H9 (cell line): Measurements from ENCODE around the gene TIGD3. TPM values are rescaled to one million over a fixed set of nuclear protein-coding genes. Genes with fewer than 3 reads are reported as not detected.
A peak's percentile ranks its signal among the peaks of the same experiment; 100 is the strongest.

Experiments used
- DNase-seq: peaks from one replicate; pipeline ENCODE4 v3.0.0-alpha.2; 2017
- H2AFZ ChIP-seq: one replicate; pipeline ENCODE4 v1.6.1; 2013; ENCODE audit warnings: mild to moderate bottlenecking, low read length, control low read depth, moderate library complexity
- H2AK5ac ChIP-seq: 2 replicates; pipeline ENCODE4 v1.6.1; 2013; ENCODE audit warnings: low read length, control low read depth, mixed read lengths; ENCODE audit not compliant: insufficient read length
- H2BK120ac ChIP-seq: one replicate; pipeline ENCODE4 v1.6.1; 2013; ENCODE audit warnings: low read depth, mild to moderate bottlenecking, low read length, control low read depth, inconsistent platforms; ENCODE audit not compliant: poor library complexity, severe bottlenecking
- H2BK12ac ChIP-seq: 2 replicates; pipeline ENCODE4 v1.6.1; 2013; ENCODE audit warnings: low read length, control low read depth, mixed read lengths, low read depth; ENCODE audit not compliant: insufficient read length
- H2BK15ac ChIP-seq: 2 replicates; pipeline ENCODE4 v1.6.1; 2013; ENCODE audit warnings: low read depth, low read length, control low read depth
- H2BK20ac ChIP-seq: one replicate; pipeline ENCODE4 v1.6.1; 2013; ENCODE audit warnings: low read depth, mild to moderate bottlenecking, low read length, control low read depth, inconsistent platforms; ENCODE audit not compliant: poor library complexity, severe bottlenecking
- H2BK5ac ChIP-seq: 2 replicates; pipeline ENCODE4 v1.6.1; 2013; ENCODE audit warnings: low read length, control low read depth, mixed read lengths; ENCODE audit not compliant: insufficient read length
- H3K14ac ChIP-seq: 2 replicates; pipeline ENCODE4 v1.6.1; 2013; ENCODE audit warnings: low read length, control low read depth; ENCODE audit not compliant: insufficient read depth
- H3K18ac ChIP-seq: 2 replicates; pipeline ENCODE4 v1.6.1; 2013; ENCODE audit warnings: low read depth, mild to moderate bottlenecking, mixed read lengths, low read length, control low read depth; ENCODE audit not compliant: insufficient read length
- H3K23ac ChIP-seq: 2 replicates; pipeline ENCODE4 v1.6.1; 2013; ENCODE audit warnings: low read length, control low read depth, mixed read lengths, low read depth; ENCODE audit not compliant: insufficient read length
- H3K23me2 ChIP-seq: 2 replicates; pipeline ENCODE4 v1.6.1; 2013; ENCODE audit warnings: low read depth, mild to moderate bottlenecking, mixed read lengths, low read length, control low read depth; ENCODE audit not compliant: insufficient read length, poor library complexity, severe bottlenecking
- H3K27ac ChIP-seq: 2 replicates; pipeline ENCODE4 v1.5.1; 2013; ENCODE audit warnings: low read length, control low read depth, mixed read lengths, low read depth; ENCODE audit not compliant: insufficient read length
- H3K27me3 ChIP-seq: 2 replicates; pipeline ENCODE4 v1.6.1; 2013; ENCODE audit warnings: low read length, control low read depth, inconsistent platforms; ENCODE audit not compliant: insufficient read depth
- H3K4ac ChIP-seq: 2 replicates; pipeline ENCODE4 v1.6.1; 2013; ENCODE audit warnings: low read depth, mild to moderate bottlenecking, control low read depth, inconsistent platforms, low read length, moderate library complexity
- H3K4me1 ChIP-seq: 2 replicates; pipeline ENCODE4 v1.6.1; 2013; ENCODE audit warnings: low read length, control low read depth, inconsistent platforms; ENCODE audit not compliant: insufficient read depth
- H3K4me2 ChIP-seq: 2 replicates; pipeline ENCODE4 v1.6.1; 2013; ENCODE audit warnings: low read length, control low read depth, mixed read lengths; ENCODE audit not compliant: insufficient read length, insufficient read depth
- H3K56ac ChIP-seq: 2 replicates; pipeline ENCODE4 v1.6.1; 2013; ENCODE audit warnings: low read depth, mild to moderate bottlenecking, mixed read lengths, low read length, control low read depth; ENCODE audit not compliant: insufficient read length
- H3K79me1 ChIP-seq: 2 replicates; pipeline ENCODE4 v1.6.1; 2013; ENCODE audit warnings: low read depth, mild to moderate bottlenecking, moderate library complexity, low read length, control low read depth, inconsistent platforms; ENCODE audit not compliant: insufficient read depth, poor library complexity, severe bottlenecking
- H3K79me2 ChIP-seq: 2 replicates; pipeline ENCODE4 v1.6.1; 2013; ENCODE audit warnings: low read length, control low read depth, inconsistent platforms; ENCODE audit not compliant: insufficient read depth
- H3K9ac ChIP-seq: 2 replicates; pipeline ENCODE4 v1.6.1; 2013; ENCODE audit warnings: low read length, control low read depth, mixed read lengths; ENCODE audit not compliant: insufficient read length; ENCODE audit errors: extremely low read depth
- H3K9me3 ChIP-seq: one replicate; pipeline ENCODE4 v1.6.1; 2013; ENCODE audit warnings: low read depth, low read length, inconsistent platforms; ENCODE audit not compliant: control insufficient read depth
- H3T11ph ChIP-seq: one replicate; pipeline ENCODE4 v1.6.1; 2013; ENCODE audit warnings: mild to moderate bottlenecking, low read length, control low read depth, inconsistent platforms
- H4K20me1 ChIP-seq: one replicate; pipeline ENCODE4 v1.6.1; 2013; ENCODE audit not compliant: control insufficient read depth, insufficient read length, insufficient read depth
- H4K5ac ChIP-seq: 2 replicates; pipeline ENCODE4 v1.6.1; 2013; ENCODE audit warnings: low read depth, mild to moderate bottlenecking, mixed read lengths, low read length, control low read depth; ENCODE audit not compliant: insufficient read length
- H4K8ac ChIP-seq: replicated peaks from 2 replicates; pipeline ENCODE4 v1.6.1; 2013; ENCODE audit warnings: low read length, control low read depth, mixed read lengths, low read depth; ENCODE audit not compliant: insufficient read length
- H4K91ac ChIP-seq: 2 replicates; pipeline ENCODE4 v1.6.1; 2013; ENCODE audit warnings: low read depth, mild to moderate bottlenecking, moderate library complexity, mixed read lengths, low read length, control low read depth; ENCODE audit not compliant: insufficient read length
- H3K27ac Mint-ChIP-seq, 3 experiments: 2 replicates in 2 of 3; 3 replicates in 1 of 3; pipeline ENCODE4 v1.8.0; 2020 to 2021; ENCODE audit warnings: mixed read lengths in 3 of 3, mild to moderate bottlenecking in 1 of 3, moderate library complexity in 1 of 3
- H3K27me3 Mint-ChIP-seq: 2 replicates; pipeline ENCODE4 v1.8.0; 2021; ENCODE audit warnings: low read depth, mild to moderate bottlenecking, moderate library complexity, mixed read lengths
- H3K36me3 Mint-ChIP-seq, 3 experiments: 2 replicates in 2 of 3; 3 replicates in 1 of 3; pipeline ENCODE4 v1.8.0; 2020 to 2021; ENCODE audit warnings: low read depth in 3 of 3, mixed read lengths in 3 of 3; ENCODE audit not compliant: insufficient read depth in 1 of 3
- H3K4me1 Mint-ChIP-seq, 2 experiments: 2 replicates each; pipeline ENCODE4 v1.8.0; 2020; ENCODE audit warnings: mixed read lengths in 2 of 2
- H3K4me3 Mint-ChIP-seq, 2 experiments: 2 replicates in 1 of 2; 3 replicates in 1 of 2; pipeline ENCODE4 v1.8.0; 2020 to 2021; ENCODE audit warnings: mild to moderate bottlenecking in 2 of 2, mixed read lengths in 2 of 2, moderate library complexity in 1 of 2
- H3K9me3 Mint-ChIP-seq, 2 experiments: 2 replicates in 1 of 2; 3 replicates in 1 of 2; pipeline ENCODE4 v1.8.0; 2020; ENCODE audit warnings: mild to moderate bottlenecking in 2 of 2, mixed read lengths in 2 of 2, moderate library complexity in 1 of 2
- CTCF ChIP-seq: fragments of 200-600 bp; sonication (generic); conservative IDR thresholded peaks from 3 replicates; pipeline ENCODE4 v1.8.0; 2021; ENCODE audit warnings: antibody characterized with exemption, mild to moderate bottlenecking
- WGBS: extraction: QIAGEN DNeasy Blood & Tissue Kit; methylation state at CpG from one replicate; pipeline ENCODE4 v1.1.7; 2013; ENCODE audit warnings: missing lambda C conversion rate, low lambda C conversion rate, mixed read lengths; ENCODE audit not compliant: insufficient read length; ENCODE audit errors: extremely low coverage; 5-methylcytosine and 5-hydroxymethylcytosine counted together
- total RNA-seq: library from RNA; stranded (reverse); gene quantifications from 2 replicates; pipeline ENCODE4 v1.2.1, GENCODE V29; 2021

TIGD3 gene
- total RNA-seq, 1 experiment from 2014 or later = 0.66 TPM

GRCh38 chr11:65382033-65382803 lies 27.7 kb downstream of the TIGD3 start, which contains the start of gene SLC25A45:
Gene SLC25A45, minus strand, starts transcription at chr11:65382646. Its CDS starts 695 bp downstream, at chr11:65381951.
- no peak within 1 kb of the TSS for H4K5ac ChIP-seq
- no peak within 1 kb of the TSS for H2BK20ac ChIP-seq
- DNase-seq = peak; percentile 81
- Mint-ChIP-seq H3K27me3 (peaks cover 4% of the 10 kb centered on the region), H3K27ac (peak within 1 kb of the TSS; percentile 81 to 96 (median 91); a peak in 5 of 7 replicates), H3K9me3 (no peaks in the 10 kb centered on the region), H3K36me3 (no peaks in the 10 kb centered on the region), H3K4me1 (peaks cover 17 to 18% of the 10 kb centered on the region in 2 experiments), H3K4me3 (peak within 1 kb of the TSS; percentile 18 to 25; a peak in 4 of 5 replicates)
- peak within 1 kb of the TSS; percentile 35 for H3K18ac ChIP-seq
- H3K4me1 ChIP-seq = 0 out of 2 replicates have a peak, but pooled peaks cover 2% of the 10 kb centered on the region
- H2BK5ac ChIP-seq = no peak within 1 kb of the TSS
- no peaks in the 10 kb centered on the region for H3K9me3 ChIP-seq
- no peak within 1 kb of the TSS for H2BK120ac ChIP-seq
- no peaks in the 10 kb centered on the region for H3K79me1 ChIP-seq
- peak within 1 kb of the TSS; percentile 26 for H3K4me2 ChIP-seq
- H3K9ac ChIP-seq = no peak within 1 kb of the TSS
- H4K8ac ChIP-seq = no peak within 1 kb of the TSS
- peak; percentile 59; the same call in 2 of the 3 replicates for TF ChIP-seq CTCF
- no peak within 1 kb of the TSS for H3T11ph ChIP-seq
- no peak within 1 kb of the TSS for H3K23ac ChIP-seq
- H3K56ac ChIP-seq = no peak within 1 kb of the TSS
- no peaks in the 10 kb centered on the region for H4K20me1 ChIP-seq
- H2BK15ac ChIP-seq = no peak within 1 kb of the TSS
- no peaks in the 10 kb centered on the region for H3K79me2 ChIP-seq
- peak within 1 kb of the TSS; percentile 7 for H3K14ac ChIP-seq
- H2AK5ac ChIP-seq = no peak within 1 kb of the TSS
- peak within 1 kb of the TSS; percentile 67 for H2AFZ ChIP-seq
- no peak within 1 kb of the TSS for H3K4ac ChIP-seq
- H3K27ac ChIP-seq = no peak within 1 kb of the TSS
- no peak within 1 kb of the TSS for H4K91ac ChIP-seq
- no peaks in the 10 kb centered on the region for H3K27me3 ChIP-seq
- no peak within 1 kb of the TSS for H2BK12ac ChIP-seq
- no peaks in the 10 kb centered on the region for H3K23me2 ChIP-seq
- no CpG with 5 or more reads among the region's 27 CpGs for WGBS
